Keratinocyte (primary cell): Measurements from ENCODE around the gene ZCWPW1.

Experiments
- CTCF ChIP-seq, 3 experiments: IDR thresholded peaks in 1 of 3; conservative IDR thresholded peaks in 1 of 3; optimal IDR thresholded peaks in 1 of 3; 2 replicates in 2 of 3; 3 replicates in 1 of 3; pipeline versions ENCODE3 to v1.5.1; 2011; ENCODE audit warnings: low read length in 3 of 3, mild to moderate bottlenecking in 3 of 3, moderate library complexity in 2 of 3, control low read depth in 1 of 3, inconsistent platforms in 1 of 3; ENCODE audit not compliant: insufficient read depth in 2 of 3; ENCODE audit errors: extremely low read depth in 1 of 3
- EZH2 ChIP-seq: IDR thresholded peaks from one replicate; pipeline ENCODE4 v1.6.1; 2012; ENCODE audit warnings: inconsistent platforms, mild to moderate bottlenecking, low read length, moderate library complexity

DNA sequence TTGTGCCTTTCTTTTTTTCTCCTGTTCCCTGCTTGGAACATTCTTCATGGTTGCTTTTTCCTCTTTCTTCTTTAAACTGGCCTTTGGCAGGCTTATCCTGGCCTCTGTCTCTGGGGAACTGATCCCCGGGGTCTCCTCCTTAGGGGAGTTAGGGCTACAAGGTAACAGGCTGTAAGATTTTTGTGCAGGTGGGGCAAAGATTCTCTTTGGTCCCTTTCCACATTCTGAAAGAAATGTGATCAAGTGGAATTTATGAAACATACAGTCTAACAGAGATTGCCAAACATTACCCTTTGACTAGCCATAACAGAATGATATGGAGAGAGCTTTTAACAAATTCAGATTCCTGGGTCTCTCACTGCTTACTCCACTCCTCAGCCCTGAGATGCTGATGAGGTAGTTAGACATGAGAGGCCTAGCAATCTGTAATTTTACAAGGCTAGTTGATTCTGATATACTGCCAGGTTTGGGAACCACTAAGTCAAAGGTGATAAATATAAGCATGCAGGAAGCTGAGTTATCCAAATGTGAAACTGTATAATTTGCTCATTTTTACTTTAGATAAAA, 8.8 kb downstream of the ZCWPW1 start:
- no peak for TF ChIP-seq CTCF (optimal IDR thresholded peaks at IDR 0.05 in 1 of 3, IDR thresholded peaks at IDR 0.05 in 1 of 3, conservative IDR thresholded peaks at IDR 0.05 in 1 of 3; ENCODE audit: extremely low read depth in 1 of 3, insufficient read depth in 2 of 3, low read length in 3 of 3)
- TF ChIP-seq EZH2 = no peak
